ENCODE measurements around the gene PCNT.

Gene PCNT

GRCh38 chr21:46465651-46466050, 141.7 kb downstream of the PCNT start:
- no peak for TF ChIP-seq CTCF (conservative IDR thresholded peaks at IDR 0.05; ENCODE audit: low read length)
- no peak overlapping the region for H3K4me3 ChIP-seq (ENCODE audit: low read length)
- no peak for DNase-seq (ENCODE audit: low read depth)

GRCh38 chr21:46468108-46468774, 144.3 kb downstream of the PCNT start:
- H3K4me3 ChIP-seq (ENCODE audit: low read length) = no peak overlapping the region
- DNase-seq (ENCODE audit: low read depth) = no peak
- TF ChIP-seq CTCF (conservative IDR thresholded peaks at IDR 0.05; ENCODE audit: low read length) = no peak

GRCh38 chr21:46469275-46469674, 145.3 kb downstream of the PCNT start:
- TF ChIP-seq CTCF (conservative IDR thresholded peaks at IDR 0.05; ENCODE audit: low read length) = no peak
- no peak overlapping the region for H3K4me3 ChIP-seq (ENCODE audit: low read length)
- no peak for DNase-seq (ENCODE audit: low read depth)

- no peak for TF ChIP-seq CTCF (conservative IDR thresholded peaks at IDR 0.05; ENCODE audit: low read length)
- H3K4me3 ChIP-seq (ENCODE audit: low read length) = no peak overlapping the region
- no peak for DNase-seq (ENCODE audit: low read depth)
Measured at GRCh38 chr21:46471514-46471913, 147.6 kb downstream of the PCNT start.

GRCh38 chr21:46472246-46472645, 148.3 kb downstream of the PCNT start:
- H3K4me3 ChIP-seq (ENCODE audit: low read length) = no peak overlapping the region
- no peak for TF ChIP-seq CTCF (conservative IDR thresholded peaks at IDR 0.05; ENCODE audit: low read length)
- no peak for DNase-seq (ENCODE audit: low read depth)

- DNase-seq (ENCODE audit: low read depth) = no peak
- H3K4me3 ChIP-seq (ENCODE audit: low read length) = no peak overlapping the region
Measured at GRCh38 chr21:46474382-46474781, 150.4 kb downstream of the PCNT start.

More at GRCh38 chr21:46474382-46474781, 150.4 kb downstream of the PCNT start:
- TF ChIP-seq CTCF (conservative IDR thresholded peaks at IDR 0.05; ENCODE audit: low read length) = no peak
